Smooth muscle cell (in vitro differentiated cells): ENCODE data around the gene RAD51C. TPM values are rescaled to one million over a fixed set of nuclear protein-coding genes. Genes with fewer than 3 reads are reported as not detected.
"Not testable (repeated sequence)": the region's sequence is repeated elsewhere in the genome, so short reads cannot be mapped to it uniquely, and the experiment has no call there.

Experiments
- DNase-seq: peaks from one replicate; lab custom pipeline; 2025; ENCODE audit not compliant: unreplicated experiment; lab: John Stamatoyannopoulos, UW
- H2AFZ ChIP-seq: fragments of 200-600 bp; sonication (generic); 2 replicates; pipeline ENCODE4 v1.6.0; 2016; ENCODE audit warnings: antibody characterized with exemption, low read depth, mild to moderate bottlenecking
- H3F3A ChIP-seq: fragments of 200-600 bp; sonication (generic); 2 replicates; pipeline ENCODE4 v1.6.0; 2017; ENCODE audit warnings: antibody characterized with exemption, low read depth
- H3K27ac ChIP-seq: fragments of 200-600 bp; sonication (generic); 2 replicates; pipeline ENCODE4 v1.5.1; 2016; ENCODE audit warnings: low read depth, mild to moderate bottlenecking
- H3K27me3 ChIP-seq: fragments of 200-600 bp; sonication (generic); 2 replicates; pipeline ENCODE4 v1.6.1; 2016; ENCODE audit warnings: low read depth, mild to moderate bottlenecking
- H3K36me3 ChIP-seq: fragments of 200-600 bp; sonication (generic); 2 replicates; pipeline ENCODE4 v1.5.1; 2016; ENCODE audit warnings: low read depth
- H3K4me1 ChIP-seq: fragments of 200-600 bp; sonication (generic); 2 replicates; pipeline ENCODE4 v1.5.1; 2016; ENCODE audit warnings: low read depth
- H3K4me2 ChIP-seq: fragments of 200-600 bp; sonication (generic); 2 replicates; pipeline ENCODE4 v1.6.0; 2016; ENCODE audit warnings: mild to moderate bottlenecking
- H3K4me3 ChIP-seq: fragments of 200-600 bp; sonication (generic); 2 replicates; pipeline ENCODE4 v1.5.1; 2016; ENCODE audit warnings: mild to moderate bottlenecking
- H3K79me2 ChIP-seq: fragments of 200-600 bp; sonication (generic); 2 replicates; pipeline ENCODE4 v1.6.0; 2016; ENCODE audit warnings: low read depth, mild to moderate bottlenecking
- H3K9ac ChIP-seq: fragments of 200-600 bp; sonication (generic); 2 replicates; pipeline ENCODE4 v1.6.0; 2016; ENCODE audit warnings: low read depth
- H3K9me3 ChIP-seq: fragments of 200-600 bp; sonication (generic); replicated peaks from 2 replicates; pipeline ENCODE4 v1.5.1; 2016; ENCODE audit warnings: low read depth
- H4K20me1 ChIP-seq: fragments of 200-600 bp; sonication (generic); 2 replicates; pipeline ENCODE4 v1.6.0; 2016; ENCODE audit warnings: low read depth
- CTCF ChIP-seq: fragments of 200-600 bp; sonication (generic); IDR thresholded peaks from 2 replicates; pipeline ENCODE4 v1.5.1; 2017; ENCODE audit warnings: borderline replicate concordance, mild to moderate bottlenecking, antibody characterized with exemption; ENCODE audit not compliant: insufficient read depth, poor library complexity, severe bottlenecking
- WGBS: methylation state at CpG from one replicate; pipeline ENCODE4 v1.1.7; 2016; ENCODE audit warnings: low lambda C conversion rate; 5-methylcytosine and 5-hydroxymethylcytosine counted together
- polyA plus RNA-seq: library from polyadenylated mRNA; unstranded; fragments of >200 nt; fragmentation: Nextera tagmentation; extraction: Ambion mirVana; gene quantifications from 2 replicates; pipeline ENCODE4 v1.2.1, GENCODE V29; 2016
- total RNA-seq: library from RNA; depleted of rRNA; stranded (reverse); fragments of >200 nt; gene quantifications from 2 replicates; pipeline ENCODE4 v1.2.3, GENCODE V29; 2014

The RAD51C gene
- total and polyA plus RNA-seq, 2 experiments from 2014 or later = 20.9 to 27.1 TPM

- Histone ChIP-seq H3K4me2 (no peak overlapping the region), H3K4me1 (no peaks in the 10 kb centered on the region), H3K4me3 (no peak overlapping the region), H2AFZ (no peak overlapping the region), H3F3A (no peaks in the 10 kb centered on the region), H3K9me3 (no peaks in the 10 kb centered on the region), H3K9ac (no peak overlapping the region), H4K20me1 (no peaks in the 10 kb centered on the region), H3K79me2 (no peaks in the 10 kb centered on the region), H3K36me3 (no peaks in the 10 kb centered on the region), H3K27ac (no peak overlapping the region), H3K27me3 (no peaks in the 10 kb centered on the region)
- WGBS = 83% methylated on average over 10 of the region's 10 CpGs
- DNase-seq = no peak
- no peak for TF ChIP-seq CTCF
These were observed 8.4 kb upstream of the RAD51C start for GRCh38 chr17:58684003-58684402.

DNA sequence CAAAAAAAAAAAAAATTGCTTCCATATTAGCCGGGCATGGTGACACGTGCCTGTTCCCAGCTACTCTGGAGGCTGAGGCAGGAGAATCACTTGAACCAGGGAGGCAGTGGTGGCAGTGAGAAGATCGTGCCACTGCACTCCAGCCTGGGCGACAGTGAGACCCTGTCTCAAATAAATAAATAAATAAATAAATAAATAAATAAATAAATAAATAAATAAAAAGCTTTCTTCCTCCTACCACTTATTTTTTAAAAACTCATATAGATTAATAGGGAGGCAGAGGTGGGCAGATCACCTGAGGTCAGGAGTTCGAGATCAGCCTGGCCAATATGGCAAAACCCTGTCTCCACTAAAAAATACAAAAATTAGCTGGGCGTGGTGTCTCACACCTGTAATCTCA, 7.9 kb upstream of the RAD51C start:
- H3K9me3 ChIP-seq, H3K36me3 ChIP-seq, H3F3A ChIP-seq, H3K4me3 ChIP-seq, H3K79me2 ChIP-seq, H2AFZ ChIP-seq, H3K9ac ChIP-seq, H3K4me2 ChIP-seq, H3K27me3 ChIP-seq, DNase-seq, H3K4me1 ChIP-seq, H3K27ac ChIP-seq, H4K20me1 ChIP-seq: not testable (repeated sequence)
- 95% methylated on average over 6 of the region's 6 CpGs for whole genome bisulfite sequencing

- Histone ChIP-seq H4K20me1 (no peaks in the 10 kb centered on the region), H3K9ac (no peak overlapping the region), H3K4me3 (no peak overlapping the region), H3K27me3 (no peaks in the 10 kb centered on the region), H3K79me2 (no peaks in the 10 kb centered on the region), H3K4me1 (no peaks in the 10 kb centered on the region), H2AFZ (no peak overlapping the region), H3K36me3 (no peaks in the 10 kb centered on the region), H3K9me3 (no peaks in the 10 kb centered on the region), H3F3A (no peaks in the 10 kb centered on the region), H3K4me2 (no peak overlapping the region), H3K27ac (no peak overlapping the region)
- 70% methylated on average over 4 of the region's 4 CpGs for whole genome bisulfite sequencing
- TF ChIP-seq CTCF = no peak
- no peak for DNase-seq
These were observed 5.4 kb upstream of the RAD51C start for GRCh38 chr17:58686980-58687379.

DNA sequence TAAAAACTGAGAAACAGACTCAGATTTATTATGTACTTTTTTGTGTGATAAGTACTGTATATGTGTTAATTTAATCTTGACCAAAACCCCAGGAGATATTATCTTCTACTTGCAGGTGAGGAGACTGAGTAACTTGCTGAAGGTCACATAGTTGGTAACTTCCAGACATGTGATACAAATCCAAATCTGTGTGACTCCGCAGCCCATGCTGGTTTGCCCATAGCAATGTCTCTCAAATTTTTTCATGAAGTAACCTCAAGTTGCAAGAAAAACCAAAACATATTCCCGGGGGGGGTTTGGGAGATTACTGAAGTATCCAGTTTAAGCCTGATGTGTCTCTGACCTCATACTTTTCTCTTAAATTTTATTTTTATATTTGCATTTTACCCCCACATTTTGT, 3.9 kb upstream of the RAD51C start:
- Histone ChIP-seq H3K4me3 (no peak overlapping the region), H3K4me2 (no peak overlapping the region), H4K20me1 (no peaks in the 10 kb centered on the region), H3K27ac (no peak overlapping the region), H3F3A (no peaks in the 10 kb centered on the region), H3K36me3 (no peaks in the 10 kb centered on the region), H3K9me3 (no peaks in the 10 kb centered on the region), H3K27me3 (no peaks in the 10 kb centered on the region), H3K79me2 (no peaks in the 10 kb centered on the region), H2AFZ (no peak overlapping the region), H3K9ac (no peak overlapping the region), H3K4me1 (peaks cover 8% of the 10 kb centered on the region)
- no peak for TF ChIP-seq CTCF
- DNase-seq = no peak
- 97% methylated on average over 2 of the region's 2 CpGs for WGBS

DNA sequence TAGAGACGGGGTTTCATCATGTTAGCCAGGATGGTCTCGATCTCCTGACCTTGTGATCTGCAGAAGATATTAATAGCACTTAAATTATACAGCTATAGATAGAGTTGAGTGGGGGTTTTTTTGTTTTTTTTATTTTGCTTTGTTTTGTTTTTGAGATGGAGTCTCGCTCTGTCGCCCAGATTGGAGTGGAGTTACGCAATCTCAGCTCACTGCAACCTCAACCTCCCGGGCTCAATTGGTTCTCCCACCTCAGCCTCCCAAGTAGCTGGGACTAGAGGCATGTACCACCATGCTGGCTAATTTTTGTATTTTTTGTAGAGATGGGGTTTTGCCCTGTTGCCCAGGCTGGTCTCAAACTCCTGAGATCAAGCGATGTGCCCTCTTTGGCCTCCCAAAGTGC, 2.4 kb upstream of the RAD51C start:
- DNase-seq, H3K79me2 ChIP-seq, H3K9me3 ChIP-seq, H3K9ac ChIP-seq, H2AFZ ChIP-seq, H3F3A ChIP-seq, H3K4me2 ChIP-seq, H3K36me3 ChIP-seq, H3K27ac ChIP-seq, H4K20me1 ChIP-seq, H3K27me3 ChIP-seq, H3K4me3 ChIP-seq: not testable (repeated sequence)
- H3K4me1 ChIP-seq = peaks cover 12% of the 10 kb centered on the region
- WGBS = over 99% methylated on average over 7 of the region's 7 CpGs
